IMR-90 (cell line): Measurements from ENCODE around the gene SF3B2.

Experiments used
- MAZ ChIP-seq: IDR thresholded peaks from 2 replicates; pipeline ENCODE4 v1.6.1; 2012; ENCODE audit warnings: low read depth, mild to moderate bottlenecking, low read length, improper control_type of control experiment, moderate library complexity, borderline replicate concordance
- POLR2A ChIP-seq: IDR thresholded peaks from 2 replicates; pipeline ENCODE4 v1.6.1; 2012; ENCODE audit warnings: mild to moderate bottlenecking, low read depth, low read length
- RAD21 ChIP-seq: IDR thresholded peaks from 2 replicates; pipeline ENCODE4 v1.6.1; 2012; ENCODE audit warnings: low read length, improper control_type of control experiment
- SMC3 ChIP-seq: fragments of 150-350 bp; IDR thresholded peaks from 2 replicates; pipeline ENCODE4 v1.6.1; 2016; ENCODE audit warnings: low read depth, mild to moderate bottlenecking, antibody characterized with exemption, low read length, moderate library complexity
- TF ChIP-seq, protein P1 (sequence below): conservative IDR thresholded peaks from 2 replicates; pipeline ENCODE4 v1.5.1; 2012; ENCODE audit warnings: mild to moderate bottlenecking, low read depth, low read length, improper control_type of control experiment

DNA sequence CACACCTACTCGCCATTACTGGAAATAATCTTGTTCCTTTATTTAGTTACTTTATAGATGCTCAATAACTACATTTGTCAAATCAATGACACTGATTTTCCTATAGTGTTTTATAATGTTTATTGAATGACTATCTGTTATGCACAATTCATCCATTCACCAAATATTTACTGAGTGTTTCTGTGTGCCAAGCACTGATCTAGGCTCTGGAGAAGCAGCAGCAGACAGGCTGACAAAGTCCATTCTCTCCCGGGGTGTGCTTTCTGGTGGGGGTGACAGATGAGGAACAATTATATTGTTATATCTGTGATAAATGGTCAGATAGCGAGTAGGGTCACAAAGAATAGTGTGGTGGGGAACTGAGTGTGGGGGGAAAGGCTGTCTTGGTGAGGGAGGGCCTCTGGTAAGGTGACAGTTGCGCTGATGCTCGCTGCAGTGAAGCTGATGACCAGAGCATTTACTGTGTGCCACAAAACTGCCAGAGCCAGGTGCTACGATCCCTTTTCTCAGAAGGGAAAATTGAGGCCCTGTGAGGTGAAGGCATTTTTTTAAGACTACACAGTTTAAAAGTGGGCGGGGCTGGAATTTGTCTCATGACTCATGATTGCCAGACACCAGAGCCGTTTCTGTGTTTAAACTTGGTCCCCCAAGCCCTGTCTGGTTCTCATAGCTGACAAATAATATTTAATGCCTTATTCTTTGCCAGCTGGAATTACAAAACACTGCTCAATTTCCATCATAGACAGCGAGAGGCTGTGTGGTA, 28.1 kb downstream of the SF3B2 start:
- TF ChIP-seq POLR2A = no peak
- TF ChIP-seq RAD21 = no peak
- no peak for TF ChIP-seq SMC3
- TF ChIP-seq MAZ = 0 out of 2 replicates have a peak, but pooled peaks have one; percentile 15
- TF ChIP-seq, protein P1, sequence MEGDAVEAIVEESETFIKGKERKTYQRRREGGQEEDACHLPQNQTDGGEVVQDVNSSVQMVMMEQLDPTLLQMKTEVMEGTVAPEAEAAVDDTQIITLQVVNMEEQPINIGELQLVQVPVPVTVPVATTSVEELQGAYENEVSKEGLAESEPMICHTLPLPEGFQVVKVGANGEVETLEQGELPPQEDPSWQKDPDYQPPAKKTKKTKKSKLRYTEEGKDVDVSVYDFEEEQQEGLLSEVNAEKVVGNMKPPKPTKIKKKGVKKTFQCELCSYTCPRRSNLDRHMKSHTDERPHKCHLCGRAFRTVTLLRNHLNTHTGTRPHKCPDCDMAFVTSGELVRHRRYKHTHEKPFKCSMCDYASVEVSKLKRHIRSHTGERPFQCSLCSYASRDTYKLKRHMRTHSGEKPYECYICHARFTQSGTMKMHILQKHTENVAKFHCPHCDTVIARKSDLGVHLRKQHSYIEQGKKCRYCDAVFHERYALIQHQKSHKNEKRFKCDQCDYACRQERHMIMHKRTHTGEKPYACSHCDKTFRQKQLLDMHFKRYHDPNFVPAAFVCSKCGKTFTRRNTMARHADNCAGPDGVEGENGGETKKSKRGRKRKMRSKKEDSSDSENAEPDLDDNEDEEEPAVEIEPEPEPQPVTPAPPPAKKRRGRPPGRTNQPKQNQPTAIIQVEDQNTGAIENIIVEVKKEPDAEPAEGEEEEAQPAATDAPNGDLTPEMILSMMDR = no peak
